GM12878 (cell line): ENCODE results near the gene KMO. TPM values are rescaled to one million over a fixed set of nuclear protein-coding genes. Genes with fewer than 3 reads are reported as not detected.

Source experiments
- KDM1A ChIP-seq: fragments of 200-600 bp; sonication (generic); IDR thresholded peaks from 2 replicates; pipeline ENCODE4 v1.6.1; 2016; ENCODE audit warnings: borderline replicate concordance
- NFXL1 ChIP-seq: fragments of 450-650 bp; IDR thresholded peaks from 2 replicates; pipeline ENCODE4 v1.6.1; 2017; ENCODE audit warnings: antibody characterized with exemption, mild to moderate bottlenecking, borderline replicate concordance
- RAD21 ChIP-seq: IDR thresholded peaks from 2 replicates; pipeline ENCODE4 v1.6.1; 2011; ENCODE audit warnings: mild to moderate bottlenecking, low read depth, low read length, moderate library complexity; ENCODE audit not compliant: insufficient read depth
- SREBF2 ChIP-seq: IDR thresholded peaks from 2 replicates; pipeline ENCODE4 v1.6.1; 2012; ENCODE audit warnings: mild to moderate bottlenecking, low read length
- SUZ12 ChIP-seq: fragments of 200-600 bp; sonication (generic); IDR thresholded peaks from one replicate; pipeline ENCODE4 v1.6.1; 2018; ENCODE audit warnings: antibody characterized with exemption, mild to moderate bottlenecking; ENCODE audit not compliant: unreplicated experiment
- TAF1 ChIP-seq: IDR thresholded peaks from 2 replicates; pipeline ENCODE4 v1.6.1; 2011; ENCODE audit warnings: mild to moderate bottlenecking, low read depth, low read length, borderline replicate concordance
- YBX1 ChIP-seq: fragments of 450-650 bp; IDR thresholded peaks from 2 replicates; pipeline ENCODE4 v1.6.1; 2016; ENCODE audit warnings: antibody characterized with exemption
- ZNF207 ChIP-seq: fragments of 450-650 bp; IDR thresholded peaks from 2 replicates; pipeline ENCODE4 v1.6.1; 2014; ENCODE audit warnings: antibody characterized with exemption, mild to moderate bottlenecking, borderline replicate concordance
- polyA plus RNA-seq, 11 experiments: library from polyadenylated mRNA; depleted of rRNA in 4 of 11; unstranded in 6 of 11; stranded (reverse) in 5 of 11; fragments of >200 nt; fragmentation: Nextera tagmentation in 4 of 11; fragmentation: Illumina TruSeq in 1 of 11; extraction: Ambion mirVana in 4 of 11; extraction: Trizol in 1 of 11; gene quantifications; 1 replicate in 1 of 11; 2 replicates in 10 of 11; pipeline versions ENCODE4 v1.2.1 to v1.2.3, GENCODE V29; 2011 to 2016; ENCODE audit warnings: inconsistent platforms in 2 of 11, missing spikeins in 2 of 11, low read depth in 1 of 11
- total RNA-seq, 4 experiments: library from RNA; depleted of rRNA in 3 of 4; stranded (reverse); fragments of >200 nt in 3 of 4; fragmentation: Illumina TruSeq in 1 of 4; extraction: Trizol in 1 of 4; gene quantifications; 2 replicates each; pipeline versions ENCODE4 v1.2.1 to v1.2.3, GENCODE V29; 2013 to 2021
- TF ChIP-seq, protein P1 (sequence below): fragments of 450-650 bp; IDR thresholded peaks from 2 replicates; pipeline ENCODE4 v1.6.1; 2017; ENCODE audit warnings: mild to moderate bottlenecking, moderate library complexity
- TF ChIP-seq, protein P2 (sequence below): fragments of 150-350 bp; IDR thresholded peaks from 2 replicates; pipeline ENCODE4 v1.6.1; 2016; ENCODE audit warnings: low read depth, low read length
- TF ChIP-seq, protein P3 (sequence below): fragments of 450-650 bp; IDR thresholded peaks from 2 replicates; pipeline ENCODE4 v1.6.1; 2017; ENCODE audit warnings: antibody characterized with exemption, mild to moderate bottlenecking, moderate library complexity
- TF ChIP-seq, protein P4 (sequence below), 3 experiments: IDR thresholded peaks in 2 of 3; conservative IDR thresholded peaks in 1 of 3; 2 replicates each; pipeline ENCODE4 v1.5.1; 2011; ENCODE audit warnings: low read depth in 3 of 3, low read length in 3 of 3, mild to moderate bottlenecking in 3 of 3, control low read depth in 2 of 3, moderate library complexity in 2 of 3, inconsistent platforms in 1 of 3, mixed read lengths in 1 of 3; ENCODE audit not compliant: control insufficient read depth in 2 of 3, insufficient read depth in 1 of 3; ENCODE audit errors: extremely low read depth in 1 of 3

The KMO gene
- total and polyA plus RNA-seq, 10 of the 15 experiments (the other 5 are each of a cell fraction or from before 2014, with no cell fraction given), result 0.68 to 5.9 (median 1.5) TPM

DNA sequence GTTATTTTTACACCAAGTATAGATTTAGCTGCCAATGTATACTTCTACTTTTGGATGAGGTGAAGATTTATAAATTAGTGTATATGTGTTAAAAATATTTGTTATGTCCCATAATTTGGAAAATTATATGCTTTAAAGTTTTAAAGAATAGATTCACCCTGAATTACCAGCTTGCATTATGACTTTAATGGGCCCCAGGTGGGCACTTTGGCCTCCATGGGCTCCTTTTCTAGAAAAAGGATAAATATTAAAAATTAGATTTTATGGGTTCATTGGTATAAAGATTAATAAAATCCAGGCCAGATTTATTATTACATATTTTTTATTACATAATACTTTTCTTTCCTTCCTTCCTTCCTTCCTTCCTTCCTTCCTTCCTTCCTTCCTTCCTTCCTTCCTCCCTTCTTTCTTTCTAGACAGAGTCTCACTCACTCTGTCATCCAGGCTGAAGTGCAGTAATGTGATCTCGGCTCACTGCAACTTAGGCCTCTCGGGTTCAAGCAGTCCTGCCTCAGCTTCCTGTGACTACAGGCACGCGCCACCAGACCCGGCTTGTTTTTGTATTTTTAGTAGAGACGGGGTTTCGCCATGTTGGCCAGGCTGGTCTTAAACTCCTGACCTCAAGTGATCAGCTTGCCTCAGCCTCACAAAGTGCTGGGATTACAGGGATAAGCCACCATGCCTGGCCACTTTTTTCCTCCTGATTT is 21.9 kb downstream of the KMO start (continued):
- TF ChIP-seq, protein P1, sequence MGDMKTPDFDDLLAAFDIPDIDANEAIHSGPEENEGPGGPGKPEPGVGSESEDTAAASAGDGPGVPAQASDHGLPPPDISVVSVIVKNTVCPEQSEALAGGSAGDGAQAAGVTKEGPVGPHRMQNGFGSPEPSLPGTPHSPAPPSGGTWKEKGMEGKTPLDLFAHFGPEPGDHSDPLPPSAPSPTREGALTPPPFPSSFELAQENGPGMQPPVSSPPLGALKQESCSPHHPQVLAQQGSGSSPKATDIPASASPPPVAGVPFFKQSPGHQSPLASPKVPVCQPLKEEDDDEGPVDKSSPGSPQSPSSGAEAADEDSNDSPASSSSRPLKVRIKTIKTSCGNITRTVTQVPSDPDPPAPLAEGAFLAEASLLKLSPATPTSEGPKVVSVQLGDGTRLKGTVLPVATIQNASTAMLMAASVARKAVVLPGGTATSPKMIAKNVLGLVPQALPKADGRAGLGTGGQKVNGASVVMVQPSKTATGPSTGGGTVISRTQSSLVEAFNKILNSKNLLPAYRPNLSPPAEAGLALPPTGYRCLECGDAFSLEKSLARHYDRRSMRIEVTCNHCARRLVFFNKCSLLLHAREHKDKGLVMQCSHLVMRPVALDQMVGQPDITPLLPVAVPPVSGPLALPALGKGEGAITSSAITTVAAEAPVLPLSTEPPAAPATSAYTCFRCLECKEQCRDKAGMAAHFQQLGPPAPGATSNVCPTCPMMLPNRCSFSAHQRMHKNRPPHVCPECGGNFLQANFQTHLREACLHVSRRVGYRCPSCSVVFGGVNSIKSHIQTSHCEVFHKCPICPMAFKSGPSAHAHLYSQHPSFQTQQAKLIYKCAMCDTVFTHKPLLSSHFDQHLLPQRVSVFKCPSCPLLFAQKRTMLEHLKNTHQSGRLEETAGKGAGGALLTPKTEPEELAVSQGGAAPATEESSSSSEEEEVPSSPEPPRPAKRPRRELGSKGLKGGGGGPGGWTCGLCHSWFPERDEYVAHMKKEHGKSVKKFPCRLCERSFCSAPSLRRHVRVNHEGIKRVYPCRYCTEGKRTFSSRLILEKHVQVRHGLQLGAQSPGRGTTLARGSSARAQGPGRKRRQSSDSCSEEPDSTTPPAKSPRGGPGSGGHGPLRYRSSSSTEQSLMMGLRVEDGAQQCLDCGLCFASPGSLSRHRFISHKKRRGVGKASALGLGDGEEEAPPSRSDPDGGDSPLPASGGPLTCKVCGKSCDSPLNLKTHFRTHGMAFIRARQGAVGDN, result no peak
- TF ChIP-seq RAD21, result no peak
- TF ChIP-seq TAF1, result no peak
- no peak for TF ChIP-seq YBX1
- no peak for TF ChIP-seq KDM1A
- TF ChIP-seq, protein P2, sequence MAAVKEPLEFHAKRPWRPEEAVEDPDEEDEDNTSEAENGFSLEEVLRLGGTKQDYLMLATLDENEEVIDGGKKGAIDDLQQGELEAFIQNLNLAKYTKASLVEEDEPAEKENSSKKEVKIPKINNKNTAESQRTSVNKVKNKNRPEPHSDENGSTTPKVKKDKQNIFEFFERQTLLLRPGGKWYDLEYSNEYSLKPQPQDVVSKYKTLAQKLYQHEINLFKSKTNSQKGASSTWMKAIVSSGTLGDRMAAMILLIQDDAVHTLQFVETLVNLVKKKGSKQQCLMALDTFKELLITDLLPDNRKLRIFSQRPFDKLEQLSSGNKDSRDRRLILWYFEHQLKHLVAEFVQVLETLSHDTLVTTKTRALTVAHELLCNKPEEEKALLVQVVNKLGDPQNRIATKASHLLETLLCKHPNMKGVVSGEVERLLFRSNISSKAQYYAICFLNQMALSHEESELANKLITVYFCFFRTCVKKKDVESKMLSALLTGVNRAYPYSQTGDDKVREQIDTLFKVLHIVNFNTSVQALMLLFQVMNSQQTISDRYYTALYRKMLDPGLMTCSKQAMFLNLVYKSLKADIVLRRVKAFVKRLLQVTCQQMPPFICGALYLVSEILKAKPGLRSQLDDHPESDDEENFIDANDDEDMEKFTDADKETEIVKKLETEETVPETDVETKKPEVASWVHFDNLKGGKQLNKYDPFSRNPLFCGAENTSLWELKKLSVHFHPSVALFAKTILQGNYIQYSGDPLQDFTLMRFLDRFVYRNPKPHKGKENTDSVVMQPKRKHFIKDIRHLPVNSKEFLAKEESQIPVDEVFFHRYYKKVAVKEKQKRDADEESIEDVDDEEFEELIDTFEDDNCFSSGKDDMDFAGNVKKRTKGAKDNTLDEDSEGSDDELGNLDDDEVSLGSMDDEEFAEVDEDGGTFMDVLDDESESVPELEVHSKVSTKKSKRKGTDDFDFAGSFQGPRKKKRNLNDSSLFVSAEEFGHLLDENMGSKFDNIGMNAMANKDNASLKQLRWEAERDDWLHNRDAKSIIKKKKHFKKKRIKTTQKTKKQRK, result no peak
- no peak for TF ChIP-seq SUZ12
- TF ChIP-seq NFXL1, result no peak
- TF ChIP-seq ZNF207, result no peak
- TF ChIP-seq, protein P3, sequence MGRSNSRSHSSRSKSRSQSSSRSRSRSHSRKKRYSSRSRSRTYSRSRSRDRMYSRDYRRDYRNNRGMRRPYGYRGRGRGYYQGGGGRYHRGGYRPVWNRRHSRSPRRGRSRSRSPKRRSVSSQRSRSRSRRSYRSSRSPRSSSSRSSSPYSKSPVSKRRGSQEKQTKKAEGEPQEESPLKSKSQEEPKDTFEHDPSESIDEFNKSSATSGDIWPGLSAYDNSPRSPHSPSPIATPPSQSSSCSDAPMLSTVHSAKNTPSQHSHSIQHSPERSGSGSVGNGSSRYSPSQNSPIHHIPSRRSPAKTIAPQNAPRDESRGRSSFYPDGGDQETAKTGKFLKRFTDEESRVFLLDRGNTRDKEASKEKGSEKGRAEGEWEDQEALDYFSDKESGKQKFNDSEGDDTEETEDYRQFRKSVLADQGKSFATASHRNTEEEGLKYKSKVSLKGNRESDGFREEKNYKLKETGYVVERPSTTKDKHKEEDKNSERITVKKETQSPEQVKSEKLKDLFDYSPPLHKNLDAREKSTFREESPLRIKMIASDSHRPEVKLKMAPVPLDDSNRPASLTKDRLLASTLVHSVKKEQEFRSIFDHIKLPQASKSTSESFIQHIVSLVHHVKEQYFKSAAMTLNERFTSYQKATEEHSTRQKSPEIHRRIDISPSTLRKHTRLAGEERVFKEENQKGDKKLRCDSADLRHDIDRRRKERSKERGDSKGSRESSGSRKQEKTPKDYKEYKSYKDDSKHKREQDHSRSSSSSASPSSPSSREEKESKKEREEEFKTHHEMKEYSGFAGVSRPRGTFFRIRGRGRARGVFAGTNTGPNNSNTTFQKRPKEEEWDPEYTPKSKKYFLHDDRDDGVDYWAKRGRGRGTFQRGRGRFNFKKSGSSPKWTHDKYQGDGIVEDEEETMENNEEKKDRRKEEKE, result no peak
- TF ChIP-seq SREBF2, result no peak
- TF ChIP-seq, protein P4, sequence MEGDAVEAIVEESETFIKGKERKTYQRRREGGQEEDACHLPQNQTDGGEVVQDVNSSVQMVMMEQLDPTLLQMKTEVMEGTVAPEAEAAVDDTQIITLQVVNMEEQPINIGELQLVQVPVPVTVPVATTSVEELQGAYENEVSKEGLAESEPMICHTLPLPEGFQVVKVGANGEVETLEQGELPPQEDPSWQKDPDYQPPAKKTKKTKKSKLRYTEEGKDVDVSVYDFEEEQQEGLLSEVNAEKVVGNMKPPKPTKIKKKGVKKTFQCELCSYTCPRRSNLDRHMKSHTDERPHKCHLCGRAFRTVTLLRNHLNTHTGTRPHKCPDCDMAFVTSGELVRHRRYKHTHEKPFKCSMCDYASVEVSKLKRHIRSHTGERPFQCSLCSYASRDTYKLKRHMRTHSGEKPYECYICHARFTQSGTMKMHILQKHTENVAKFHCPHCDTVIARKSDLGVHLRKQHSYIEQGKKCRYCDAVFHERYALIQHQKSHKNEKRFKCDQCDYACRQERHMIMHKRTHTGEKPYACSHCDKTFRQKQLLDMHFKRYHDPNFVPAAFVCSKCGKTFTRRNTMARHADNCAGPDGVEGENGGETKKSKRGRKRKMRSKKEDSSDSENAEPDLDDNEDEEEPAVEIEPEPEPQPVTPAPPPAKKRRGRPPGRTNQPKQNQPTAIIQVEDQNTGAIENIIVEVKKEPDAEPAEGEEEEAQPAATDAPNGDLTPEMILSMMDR (IDR thresholded peaks at IDR 0.05 in 2 of 3, conservative IDR thresholded peaks at IDR 0.05 in 1 of 3; ENCODE audit: control insufficient read depth in 2 of 3, extremely low read depth in 1 of 3, insufficient read depth in 1 of 3, low read depth in 3 of 3, low read length in 3 of 3), result no peak
- TF ChIP-seq, all 136 proteins: peak for 0
